HG02571 (cell line): ENCODE results near the gene PDCD6IP.
"Not testable (repeated sequence)": the region's sequence is repeated elsewhere in the genome, so short reads cannot be mapped to it uniquely, and the experiment has no call there.

ENCODE experiments used
- ATAC-seq: cut with Tn5 transposase; IDR thresholded peaks from one replicate; pipeline ENCODE4 v1.9.1; 2021; ENCODE audit warnings: mild to moderate bottlenecking, moderate library complexity; ENCODE audit not compliant: unreplicated experiment

PDCD6IP gene

DNA sequence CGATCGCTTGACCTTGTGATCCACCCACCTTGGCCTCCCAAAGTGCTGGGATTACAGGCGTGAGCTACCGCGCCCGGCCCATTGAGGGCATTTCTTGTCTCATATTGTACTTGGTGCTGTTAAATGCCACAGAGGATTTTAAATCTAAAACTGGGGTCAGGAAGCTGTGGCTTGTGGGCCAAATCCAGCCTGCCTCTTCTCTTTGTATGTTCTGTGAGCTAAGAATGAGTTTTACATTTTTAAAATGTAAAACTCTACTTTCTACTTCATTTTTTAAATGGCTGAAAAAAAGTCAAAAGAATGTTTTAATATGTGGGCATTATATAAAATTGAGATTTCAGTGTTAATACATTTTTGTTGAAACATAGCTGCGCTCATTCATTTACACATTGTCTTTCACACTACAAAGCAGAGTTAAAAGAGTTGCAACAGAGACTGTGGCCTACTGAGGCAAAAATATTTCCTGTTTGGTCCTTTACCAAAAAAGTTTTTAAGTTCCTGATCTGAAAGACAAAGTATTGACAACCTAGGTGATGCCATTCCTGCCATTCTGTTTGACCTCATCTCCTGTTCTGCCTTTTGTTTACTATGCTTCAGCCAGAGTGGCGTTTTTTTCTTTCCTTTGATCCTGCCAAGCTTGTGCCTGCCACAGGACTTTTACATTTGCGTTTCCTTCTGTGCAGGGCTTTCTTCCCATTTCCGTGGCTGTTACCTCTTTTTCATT lies 50.4 kb downstream of the PDCD6IP start:
- ATAC-seq, result no peak

GRCh38 chr3:33850599-33850998 lies 52.2 kb downstream of the PDCD6IP start:
- ATAC-seq, result not testable (repeated sequence)

DNA sequence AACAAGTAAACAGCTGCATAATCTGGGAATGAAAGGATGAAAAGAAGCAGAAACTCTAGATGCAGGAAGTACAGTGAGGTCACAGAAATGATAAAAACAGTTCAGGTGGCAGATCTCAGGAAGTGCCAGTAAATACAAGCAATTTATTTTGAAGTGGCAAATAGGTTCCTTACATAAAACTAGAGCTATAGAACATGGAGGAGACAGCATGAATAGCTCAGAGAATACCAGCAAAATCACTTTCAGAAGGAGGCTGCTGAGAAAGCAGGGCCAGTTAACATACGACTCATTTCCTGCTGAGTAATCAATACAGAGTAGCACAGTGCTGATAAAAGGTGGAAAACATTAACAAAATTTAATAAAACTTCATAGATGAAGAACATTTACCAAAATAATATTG lies 57.0 kb downstream of the PDCD6IP start:
- ATAC-seq, result not testable (repeated sequence)

DNA sequence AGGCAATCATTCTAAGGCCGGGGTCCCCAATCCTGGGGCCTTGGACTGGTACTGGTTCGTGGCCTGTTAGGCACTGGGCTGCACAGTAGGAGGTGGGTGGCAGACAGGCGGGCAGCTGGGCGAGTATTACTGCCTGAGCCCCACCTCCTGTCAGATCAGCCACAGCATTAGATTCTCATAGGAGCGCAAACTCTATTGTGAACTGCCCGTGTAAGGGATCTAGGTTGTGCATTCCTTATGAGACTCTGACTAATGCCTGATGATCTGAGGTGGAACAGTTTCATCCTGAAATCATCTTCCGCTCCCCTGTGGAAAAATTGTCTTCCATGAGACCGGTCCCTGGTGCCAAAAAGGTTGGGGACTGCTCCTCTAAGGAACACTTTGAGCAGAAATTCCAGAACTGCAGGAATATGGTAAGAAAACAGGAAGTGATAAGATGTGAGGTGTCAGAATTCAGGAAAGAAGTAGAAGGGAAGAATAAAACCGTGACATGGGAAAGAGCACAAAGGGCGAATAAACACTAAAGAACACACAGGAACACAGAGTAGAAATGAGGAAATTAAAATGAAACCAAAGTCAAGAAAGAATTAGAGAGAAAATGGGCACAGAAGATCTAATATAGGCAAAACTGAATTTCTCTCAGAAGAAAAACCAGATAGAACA lies 57.6 kb downstream of the PDCD6IP start:
- ATAC-seq, result no peak

GRCh38 chr3:33857701-33858100 lies 59.3 kb downstream of the PDCD6IP start:
- not testable (repeated sequence) for ATAC-seq

DNA sequence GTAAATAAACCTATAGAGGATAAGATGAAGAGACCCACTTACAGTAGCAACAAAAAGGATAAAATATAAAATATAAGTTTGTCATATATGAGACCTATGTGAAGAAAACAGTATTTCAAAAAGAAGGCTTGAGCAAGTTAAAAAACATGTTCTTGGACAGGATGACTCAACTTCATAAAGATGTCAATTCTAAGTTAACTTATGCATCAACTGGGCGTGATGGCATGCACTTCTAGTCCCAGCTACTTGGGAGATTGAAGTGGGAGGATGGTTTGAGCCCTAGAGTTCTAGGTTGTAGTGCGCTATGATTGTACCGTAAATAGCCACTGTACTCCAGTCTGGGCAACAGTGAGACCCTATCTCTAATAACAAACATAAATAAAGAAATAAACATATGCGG lies 59.7 kb downstream of the PDCD6IP start:
- ATAC-seq, result no peak

GRCh38 chr3:33860373-33861050 lies 62.1 kb downstream of the PDCD6IP start:
- ATAC-seq, result no peak

GRCh38 chr3:33865133-33865532 lies 66.7 kb downstream of the PDCD6IP start:
- no peak for ATAC-seq

- no peak for ATAC-seq
These were observed 69.9 kb downstream of the PDCD6IP start for GRCh38 chr3:33868309-33868708.

DNA sequence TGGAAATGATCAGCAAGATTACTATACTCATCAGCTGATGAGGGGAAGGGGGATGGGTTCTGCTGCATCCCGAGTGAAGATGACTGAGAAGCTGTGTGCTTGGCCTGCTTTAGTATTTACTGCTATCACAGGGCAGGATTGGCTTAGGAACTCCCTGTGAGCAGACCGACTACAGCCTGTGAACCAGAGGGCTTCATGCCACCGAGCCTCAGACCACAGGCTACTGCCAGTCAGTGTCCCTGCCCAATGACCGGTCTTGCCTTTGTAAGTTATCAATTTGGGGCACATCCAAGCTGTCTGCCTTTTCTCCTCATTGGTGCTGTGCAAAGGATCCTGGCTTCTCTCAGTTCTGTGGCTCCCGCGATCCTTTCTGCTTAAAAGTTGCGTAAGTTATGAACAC lies 71.5 kb downstream of the PDCD6IP start:
- ATAC-seq, result no peak

DNA sequence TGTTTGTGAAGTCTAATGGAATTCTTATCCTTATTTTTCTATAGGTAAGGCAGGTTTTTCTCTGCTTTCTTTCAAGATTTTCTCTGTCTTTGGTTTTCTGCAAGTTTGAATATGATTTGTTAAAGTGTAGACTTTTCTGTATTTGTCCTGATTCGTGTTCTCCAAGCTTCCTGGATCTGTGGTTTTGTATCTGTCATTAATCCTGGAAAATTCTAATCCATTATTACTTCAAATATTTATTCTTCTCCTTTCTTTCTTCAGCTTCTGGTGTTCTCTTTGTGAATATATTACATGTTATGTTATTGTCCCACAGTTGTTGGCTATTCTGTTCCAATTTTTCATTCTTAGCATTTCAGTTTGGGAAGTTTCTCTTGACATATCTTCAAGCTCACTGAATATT lies 76.4 kb downstream of the PDCD6IP start:
- ATAC-seq, result no peak

DNA sequence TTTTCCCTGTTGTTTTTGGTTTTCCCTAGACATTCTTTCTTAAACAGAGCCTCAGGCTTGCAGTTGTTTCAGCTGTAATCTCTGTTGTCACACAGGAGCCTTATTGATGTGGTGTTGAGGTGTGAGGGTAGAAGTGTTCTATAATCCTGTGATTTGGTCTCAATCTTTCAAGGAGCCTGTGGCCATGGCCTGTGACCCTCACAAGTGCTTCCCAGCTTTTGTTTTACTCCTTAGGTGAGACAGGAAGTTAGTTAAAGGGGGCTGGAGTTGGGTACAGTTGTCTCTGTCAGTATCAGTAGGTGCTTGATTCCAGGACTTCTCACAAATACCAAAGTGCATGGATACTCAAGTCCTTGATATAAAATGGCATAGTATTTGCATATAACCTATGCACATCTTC lies 77.2 kb downstream of the PDCD6IP start:
- ATAC-seq, result no peak

- ATAC-seq, result no peak
These were observed 78.8 kb downstream of the PDCD6IP start for GRCh38 chr3:33877187-33877586.

- ATAC-seq, result no peak
These were observed 81.1 kb downstream of the PDCD6IP start for GRCh38 chr3:33879540-33879939.

GRCh38 chr3:33881156-33882064 lies 83.0 kb downstream of the PDCD6IP start:
- no peak for ATAC-seq

- no peak for ATAC-seq
These were observed 83.9 kb downstream of the PDCD6IP start for GRCh38 chr3:33882296-33882695.

DNA sequence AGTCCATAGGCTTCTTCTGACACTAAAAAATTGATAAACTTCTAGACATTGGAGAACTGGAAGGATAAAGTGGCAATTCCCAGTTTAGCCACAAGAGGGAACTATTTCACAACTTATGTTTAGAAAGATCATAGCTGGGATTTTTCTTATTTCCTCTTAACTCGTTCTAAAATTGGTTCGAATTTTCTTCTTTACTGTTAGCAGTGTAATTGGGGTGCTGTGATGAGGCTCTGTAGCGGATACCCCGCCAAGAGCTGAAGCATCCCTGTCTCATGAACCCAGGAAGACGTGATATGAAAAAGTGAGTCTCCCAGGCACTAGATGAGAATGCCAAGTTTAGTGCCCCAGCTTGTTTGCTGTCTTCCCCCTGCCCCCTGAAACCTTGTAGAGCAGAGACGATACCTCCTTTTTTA lies 85.1 kb downstream of the PDCD6IP start:
- no peak for ATAC-seq

DNA sequence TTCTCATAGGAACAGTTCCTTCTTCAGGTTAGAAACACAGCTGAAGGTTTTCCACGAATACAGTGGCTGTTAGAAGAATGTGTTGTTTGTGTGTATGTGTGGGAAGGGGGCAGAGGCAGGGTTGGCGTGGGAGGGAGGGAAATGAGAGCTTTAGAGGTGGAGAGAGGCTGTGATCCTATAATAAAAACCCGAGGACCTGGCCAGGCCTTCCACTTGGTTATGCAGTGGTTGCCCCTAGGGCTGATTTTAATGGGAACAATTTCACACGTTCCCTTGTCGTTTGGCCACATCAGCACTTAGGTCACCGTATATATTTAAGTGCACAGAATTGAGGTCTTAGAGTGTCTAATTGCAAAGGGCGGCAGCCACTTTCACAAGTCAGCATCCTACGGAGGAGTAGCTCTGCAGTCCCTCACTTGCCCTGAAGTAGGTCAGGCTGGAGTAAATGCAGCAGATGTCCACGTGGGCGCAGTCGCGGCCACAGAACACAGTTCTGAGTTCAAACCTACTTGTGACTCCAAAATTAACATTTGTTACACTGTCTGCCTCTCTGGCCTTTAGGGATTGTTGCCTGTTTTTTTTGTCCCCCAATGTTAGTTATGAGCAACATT lies 85.6 kb downstream of the PDCD6IP start:
- no peak for ATAC-seq

DNA sequence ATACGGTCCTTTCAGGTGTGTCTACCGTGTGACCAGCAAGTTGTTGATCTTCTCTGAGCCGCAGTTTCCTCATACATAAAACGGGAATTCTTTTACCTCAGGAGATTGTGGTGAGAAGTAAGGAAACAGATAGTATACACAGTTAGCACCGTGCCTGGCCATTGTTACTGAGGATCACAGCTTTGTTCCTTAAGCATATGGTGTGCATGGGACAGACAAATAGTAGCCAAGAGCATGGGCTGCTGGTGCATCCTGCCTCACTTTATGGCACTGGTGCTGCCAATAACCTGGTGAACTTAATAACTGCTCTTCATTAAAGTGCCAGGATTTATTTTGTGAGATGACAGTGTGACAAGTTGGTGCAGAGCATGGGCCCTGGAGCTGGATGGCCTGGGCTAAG lies 86.3 kb downstream of the PDCD6IP start:
- ATAC-seq, result no peak

DNA sequence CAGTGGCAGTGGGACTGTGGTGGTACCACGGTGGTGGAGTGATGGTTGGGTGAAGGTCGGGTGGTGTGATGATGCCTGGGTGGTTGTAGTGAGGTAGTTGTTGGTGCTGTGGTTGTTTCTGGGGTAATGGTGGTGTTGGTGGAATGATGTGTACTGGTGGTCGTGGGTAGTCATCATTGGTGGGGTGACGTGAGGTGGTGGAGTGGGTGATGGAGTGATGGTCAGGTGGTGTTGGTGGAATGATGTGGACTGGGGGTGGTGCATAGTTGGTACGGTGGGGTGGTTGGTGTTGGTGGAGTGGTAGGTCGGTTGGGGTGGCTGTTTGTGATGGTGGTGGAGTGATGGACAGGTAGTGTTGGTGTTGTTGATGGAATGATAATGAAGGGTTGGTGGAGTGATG lies 87.1 kb downstream of the PDCD6IP start:
- no peak for ATAC-seq

DNA sequence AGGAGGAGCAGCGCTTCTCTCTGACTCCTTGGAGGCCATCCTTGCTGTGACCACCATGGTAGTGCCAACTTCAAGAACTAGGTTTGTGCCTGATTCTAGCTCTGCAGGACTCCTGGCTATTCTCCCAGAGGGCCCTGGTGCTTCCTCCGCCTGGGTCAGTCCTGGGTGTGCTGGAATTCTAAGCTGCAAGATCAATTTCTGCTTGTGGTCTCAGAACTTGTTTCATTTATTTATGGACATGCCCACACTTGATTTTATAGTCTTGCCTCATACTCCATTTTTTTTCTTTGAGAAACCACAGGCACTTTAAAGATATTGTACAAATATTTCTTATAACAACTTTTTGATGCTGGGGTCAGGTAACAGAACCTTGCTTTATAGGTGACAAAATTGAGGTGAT lies 87.6 kb downstream of the PDCD6IP start:
- ATAC-seq, result no peak
